Measurements from ENCODE around the gene TEX2.

GRCh38 chr17:64182325-64183012, 80.6 kb downstream of the TEX2 start:
- TF ChIP-seq GATA2 (IDR thresholded peaks at IDR 0.05; ENCODE audit: low read depth, low read length) = no peak
- TF ChIP-seq GATA3 (IDR thresholded peaks at IDR 0.05; ENCODE audit: low read depth, low read length) = no peak

All from SH-SY5Y (cell line).